Cardiac ventricle fibroblast (primary cell): Measurements from ENCODE around the gene ZSCAN22. TPM values are rescaled to one million over a fixed set of nuclear protein-coding genes. Genes with fewer than 3 reads are reported as not detected.

Experiments
- total RNA-seq: library from RNA; depleted of rRNA; stranded (reverse); fragments of >200 nt; gene quantifications from 2 replicates; pipeline ENCODE4 v1.2.3, GENCODE V29; 2015

ZSCAN22 gene
- 2.4 and 2.8 TPM in 2 replicates for total RNA-seq

DNA sequence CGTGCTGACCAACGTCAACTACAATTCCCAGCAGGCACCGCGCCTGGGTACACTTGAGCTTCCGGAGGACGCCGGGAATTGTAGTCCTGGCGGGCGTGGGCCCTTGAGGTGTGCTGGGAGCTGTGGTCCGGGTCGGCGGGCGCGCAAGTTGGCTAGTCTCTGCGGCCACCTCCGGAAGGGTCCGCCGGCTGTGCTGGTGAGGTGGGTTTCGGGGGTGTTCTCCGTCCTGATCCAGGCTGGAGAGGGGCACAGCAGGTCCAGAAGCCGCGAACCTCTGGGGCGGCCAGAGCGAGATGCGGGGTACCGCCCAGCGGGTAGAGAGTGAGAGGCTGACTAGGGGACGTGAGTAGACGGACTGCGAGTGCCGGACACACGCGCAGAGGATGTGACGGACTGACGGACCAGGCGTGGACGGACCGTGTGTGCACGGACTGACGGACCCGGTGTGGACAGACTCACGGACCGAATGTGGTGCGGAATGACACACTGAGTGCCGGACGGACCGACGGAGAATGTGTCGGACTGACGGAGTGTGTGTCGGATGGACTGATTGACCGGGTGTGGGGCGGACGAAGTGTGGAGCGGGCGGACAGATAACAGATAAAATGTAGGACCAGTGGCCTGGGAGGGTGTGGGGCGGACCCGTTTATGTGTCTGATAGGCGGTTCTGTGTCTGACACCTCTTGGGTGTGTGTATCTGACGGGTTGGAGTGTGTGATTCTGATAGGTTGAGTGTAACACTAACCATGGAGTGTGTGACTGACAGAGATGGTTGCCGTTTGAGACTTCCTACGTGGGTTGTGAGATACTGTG is at the start of gene ZSCAN22:
TSS of gene ZSCAN22 (plus strand) at position 81 of the 813 bp plus-strand sequence. CDS start 7,809 bp downstream, outside the sequence.

DNA sequence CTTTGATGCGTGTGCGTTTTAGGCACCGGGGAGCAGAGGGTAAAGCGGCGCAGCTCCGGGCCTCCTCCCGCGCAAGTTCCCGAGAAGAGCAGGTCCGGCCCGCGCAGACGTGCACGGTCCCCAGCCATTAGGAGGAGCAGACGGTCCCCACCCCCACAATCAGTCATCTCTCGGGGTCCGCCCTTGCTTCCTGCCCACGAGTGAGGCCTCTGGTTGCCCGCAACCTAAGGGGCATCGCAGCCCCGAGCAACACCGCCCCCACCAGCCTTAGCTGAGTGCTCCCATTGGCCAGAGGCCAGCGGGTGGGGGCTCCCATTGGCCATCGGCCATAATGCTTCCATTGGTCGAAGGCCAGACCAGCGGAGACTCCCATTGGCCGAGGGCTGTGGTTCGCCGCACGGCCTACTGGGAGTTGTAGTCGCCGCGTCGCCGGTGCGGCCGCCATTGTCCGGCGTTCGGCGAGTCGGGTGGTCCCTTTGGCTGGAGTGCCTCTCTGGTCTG is 48.2 kb upstream of the ZSCAN22 start, which contains the start of gene ZNF8:
TSS of gene ZNF8 (plus strand) at position 415 of the 501 bp plus-strand sequence. CDS start 127 bp downstream, outside the sequence.

DNA sequence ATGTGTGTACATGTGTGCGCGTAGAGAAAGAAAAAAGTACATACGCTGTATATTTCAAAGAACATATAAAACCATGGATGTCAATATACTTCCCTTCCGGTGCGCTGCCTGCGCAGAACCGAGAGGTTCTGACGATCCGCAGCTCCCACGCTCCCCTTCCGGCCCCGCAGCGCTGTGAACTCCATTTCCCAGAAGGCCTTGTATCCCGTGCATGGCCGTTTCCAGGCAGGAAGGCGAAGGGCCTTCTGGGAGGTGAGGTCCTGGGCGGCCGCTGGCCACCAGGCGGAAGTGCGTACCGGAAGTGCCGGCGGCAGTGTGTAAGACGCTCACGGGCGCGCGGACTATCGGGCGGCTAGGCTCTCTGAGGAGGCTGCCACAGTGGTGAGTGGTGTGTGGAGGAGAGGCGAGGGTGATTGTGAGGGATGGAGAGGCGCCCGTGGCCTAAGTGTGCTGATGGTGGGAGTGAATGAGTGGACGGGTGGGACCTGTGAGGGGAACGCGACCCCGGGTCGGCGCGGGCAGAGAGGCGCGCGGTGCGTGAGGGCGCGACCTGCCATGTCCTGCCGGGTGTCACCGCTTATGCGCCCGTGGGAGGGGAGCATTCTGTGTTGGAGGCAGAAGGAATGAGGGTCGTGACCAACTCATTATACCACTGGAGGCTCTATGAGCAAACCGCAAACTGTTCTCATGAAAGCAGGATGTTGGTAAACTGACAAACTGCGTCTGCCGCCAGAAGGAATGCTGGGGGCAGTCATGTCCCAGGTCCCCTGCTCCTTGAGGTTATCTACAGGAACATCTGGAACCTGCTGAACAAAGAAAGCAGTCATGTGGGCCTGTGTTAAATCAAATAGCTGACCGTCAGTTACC is 21.5 kb upstream of the ZSCAN22 start, which contains the start of gene ERVK3-1:
TSS of gene ERVK3-1 (plus strand) at position 313 of the 867 bp plus-strand sequence. CDS start 6,792 bp downstream, outside the sequence.

DNA sequence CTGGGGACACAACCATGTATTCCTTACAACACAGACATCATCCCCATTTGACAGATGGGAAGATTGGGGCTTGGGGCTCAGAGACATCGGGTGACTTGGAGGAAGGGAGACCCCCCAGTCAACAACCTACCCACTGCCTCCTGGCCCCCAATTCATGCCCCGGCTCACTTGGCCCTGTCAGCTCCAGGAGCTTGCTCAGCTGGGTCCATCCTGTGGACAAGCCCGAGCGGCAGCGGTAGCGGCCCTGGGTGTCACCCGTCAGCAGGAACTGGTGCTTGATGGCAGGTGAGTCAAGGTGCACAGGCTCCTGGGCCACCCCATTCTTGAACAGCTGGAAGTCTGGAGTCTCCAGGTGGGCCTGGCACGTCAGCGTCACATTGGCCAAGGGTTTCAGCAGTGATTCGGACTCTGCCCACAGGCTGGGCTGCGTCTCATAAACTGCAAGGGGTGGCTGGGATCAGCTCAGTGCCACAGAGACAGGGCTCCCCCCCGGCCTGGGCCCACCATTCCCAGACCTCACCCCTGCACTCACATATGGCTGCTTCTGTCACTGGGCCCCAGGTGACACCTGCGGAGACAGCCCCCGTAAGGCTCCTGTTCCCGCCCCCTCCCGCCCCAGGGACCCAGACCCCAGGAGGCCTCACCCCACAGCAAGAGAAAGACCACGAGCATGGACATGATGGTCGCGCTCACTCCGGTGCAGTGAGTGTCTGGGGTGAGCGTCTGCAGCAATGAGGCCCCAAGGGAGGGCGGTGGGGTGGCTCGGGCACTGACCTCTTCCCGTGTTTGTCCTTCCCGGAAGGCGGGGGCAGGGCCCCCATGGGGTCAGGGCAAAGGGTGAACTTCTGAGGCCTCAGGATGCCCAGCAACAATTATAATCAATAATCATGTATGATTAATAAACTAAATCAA is 26.2 kb downstream of the ZSCAN22 start, which contains the start of gene A1BG:
TSS of gene A1BG (minus strand) at position 733 of the 912 bp plus-strand sequence. CDS start at position 678, 55 bp downstream.

GRCh38 chr19:58362272-58362994 is 35.6 kb downstream of the ZSCAN22 start, which contains the start of gene ZNF497:
ZNF497 (minus strand) TSS chr19:58362751; CDS start chr19:58357635, 5,116 bp downstream.

DNA sequence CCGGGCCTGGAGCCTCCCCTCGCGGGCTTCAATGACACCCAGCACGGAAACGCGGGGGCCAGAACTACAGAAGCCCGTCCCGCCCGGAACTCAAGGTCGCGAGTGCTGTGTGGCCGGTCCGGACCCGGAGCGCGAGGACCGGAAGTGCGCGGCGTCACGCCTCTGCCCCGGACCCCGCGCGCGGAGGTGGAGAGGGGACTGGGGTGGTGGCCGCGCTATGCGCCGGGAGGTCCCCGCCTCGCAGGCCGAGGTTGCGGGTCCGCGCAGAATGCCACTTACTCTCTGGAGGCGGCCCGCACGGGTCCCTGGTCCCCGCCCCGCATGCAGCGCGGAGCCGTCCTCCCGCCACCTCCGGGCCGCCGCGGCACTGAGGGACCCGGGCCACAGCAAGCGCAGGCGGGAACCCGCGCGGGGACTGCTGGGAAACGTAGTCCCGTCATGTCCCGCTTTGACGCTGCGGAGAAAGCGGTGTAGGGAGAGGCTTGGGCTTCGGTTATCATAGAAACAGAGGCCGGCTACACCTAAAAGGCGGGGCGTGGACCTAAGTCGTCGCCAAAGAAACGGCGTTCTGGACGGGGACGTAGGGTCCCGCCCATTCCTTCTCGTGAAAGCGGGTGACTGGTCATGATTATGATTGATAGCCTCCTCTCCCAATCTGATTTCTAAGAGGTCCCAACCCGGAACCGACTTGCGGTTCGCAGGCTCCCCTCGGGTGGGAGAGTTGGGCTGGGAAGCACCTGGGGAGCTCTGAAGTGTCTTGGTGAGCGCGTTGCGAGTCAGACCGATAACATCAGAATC is 54.1 kb downstream of the ZSCAN22 start, which contains the start of gene ZNF837:
TSS of gene ZNF837 (minus strand) at position 369 of the 798 bp plus-strand sequence. CDS start 11,698 bp downstream, outside the sequence.

DNA sequence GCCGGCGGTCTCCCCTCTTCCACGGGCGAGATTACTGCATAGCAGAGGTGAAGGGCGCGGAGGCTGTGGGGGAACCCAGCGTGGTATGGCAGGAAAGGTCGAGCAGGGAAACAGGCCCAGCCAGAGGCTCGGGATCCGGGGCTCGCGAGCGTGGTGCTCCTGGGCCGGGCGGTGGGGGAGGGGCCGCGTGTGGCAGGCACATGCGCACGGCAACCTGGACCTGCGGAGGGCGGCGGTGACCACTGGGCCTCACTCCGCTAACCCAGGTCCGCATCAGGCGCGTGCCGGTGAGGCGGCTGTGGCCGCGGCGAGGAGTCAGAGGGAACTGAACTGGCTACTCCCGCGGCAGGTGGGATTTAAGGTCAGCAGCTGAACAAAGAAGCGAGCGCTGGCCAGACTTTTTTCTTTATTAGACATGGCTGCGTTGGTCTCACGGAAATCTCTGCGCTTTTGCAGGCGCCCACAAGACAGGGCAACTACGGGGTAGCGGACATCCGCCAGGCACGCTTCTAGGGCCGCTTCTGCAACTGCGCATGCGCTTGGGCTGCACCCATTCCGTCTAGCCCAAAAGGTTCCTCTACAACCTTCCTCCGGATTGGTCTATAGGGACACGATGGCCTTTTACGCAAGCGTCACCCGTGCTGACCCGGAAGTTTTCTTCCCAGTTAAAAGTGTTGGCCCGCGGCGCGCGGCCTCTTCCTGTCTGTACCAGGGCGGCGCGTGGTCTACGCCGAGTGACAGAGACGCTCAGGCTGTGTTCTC is 60.0 kb downstream of the ZSCAN22 start, which contains the start of gene RPS5:
TSS of gene RPS5 (plus strand) at position 694 of the 762 bp plus-strand sequence. CDS start 869 bp downstream, outside the sequence.

Other genes starting within 250 kb of the ZSCAN22 start
- gene ZSCAN18, start 228.8 kb upstream of the ZSCAN22 start, total RNA-seq: 49.3 and 52.7 TPM in 2 replicates
- gene ZNF329, start 176.2 kb upstream of the ZSCAN22 start, total RNA-seq: 7.2 and 7.8 TPM in 2 replicates
- gene ZNF274, start 143.9 kb upstream of the ZSCAN22 start, total RNA-seq: 18.0 and 21.7 TPM in 2 replicates
- 24.6 and 33.3 TPM in 2 replicates for gene ZNF544, start 98.1 kb upstream of the ZSCAN22 start, total RNA-seq
- 6.2 and 6.9 TPM in 2 replicates for gene ZNF8, start 48.0 kb upstream of the ZSCAN22 start, total RNA-seq
- 21.8 and 35.2 TPM in 2 replicates for gene ERVK3-1, start 21.6 kb upstream of the ZSCAN22 start, total RNA-seq
- 24.8 and 61.8 TPM in 2 replicates for gene A1BG, start 26.5 kb downstream of the ZSCAN22 start, total RNA-seq
- 0.12 and 0.29 TPM in 2 replicates for gene ZNF497, start 35.8 kb downstream of the ZSCAN22 start, total RNA-seq
- gene ZNF837, start 54.0 kb downstream of the ZSCAN22 start, total RNA-seq: 3.8 and 4.8 TPM in 2 replicates
- gene RPS5, start 60.3 kb downstream of the ZSCAN22 start, total RNA-seq: 1,797 and 1,853 TPM in 2 replicates
- gene RNF225, start 68.7 kb downstream of the ZSCAN22 start, total RNA-seq: not detected in 2 replicates
- gene ZNF584, start 81.7 kb downstream of the ZSCAN22 start, total RNA-seq: 12.7 and 16.5 TPM in 2 replicates
- gene ZNF132, start 113.2 kb downstream of the ZSCAN22 start, total RNA-seq: 6.4 and 7.1 TPM in 2 replicates
- 7.5 and 7.6 TPM in 2 replicates for gene ZNF324B, start 124.6 kb downstream of the ZSCAN22 start, total RNA-seq
- 10.7 and 12.1 TPM in 2 replicates for gene ZNF324, start 140.1 kb downstream of the ZSCAN22 start, total RNA-seq
- 12.8 and 16.3 TPM in 2 replicates for gene ZNF446, start 149.4 kb downstream of the ZSCAN22 start, total RNA-seq
- gene SLC27A5, start 185.0 kb downstream of the ZSCAN22 start, total RNA-seq: 4.8 and 5.5 TPM in 2 replicates
- gene ZBTB45, start 192.8 kb downstream of the ZSCAN22 start, total RNA-seq: 5.9 and 9.4 TPM in 2 replicates
- 204 and 211 TPM in 2 replicates for gene TRIM28, start 217.1 kb downstream of the ZSCAN22 start, total RNA-seq
- gene CHMP2A, start 228.1 kb downstream of the ZSCAN22 start, total RNA-seq: 133 and 136 TPM in 2 replicates
- gene UBE2M, start 231.6 kb downstream of the ZSCAN22 start, total RNA-seq: 21.6 and 30.4 TPM in 2 replicates
- 7.4 and 13.3 TPM in 2 replicates for gene MZF1, start 246.3 kb downstream of the ZSCAN22 start, total RNA-seq